Effector CD8-positive, alpha-beta T cell (primary cell): ENCODE measurements around the gene MRGPRE.

ENCODE experiments used
- DNase-seq: peaks from one replicate; lab custom pipeline; 2025; lab: John Stamatoyannopoulos, UW

MRGPRE gene

GRCh38 chr11:3196161-3197043 is 35.8 kb downstream of the MRGPRE start:
- DNase-seq: no peak

DNA sequence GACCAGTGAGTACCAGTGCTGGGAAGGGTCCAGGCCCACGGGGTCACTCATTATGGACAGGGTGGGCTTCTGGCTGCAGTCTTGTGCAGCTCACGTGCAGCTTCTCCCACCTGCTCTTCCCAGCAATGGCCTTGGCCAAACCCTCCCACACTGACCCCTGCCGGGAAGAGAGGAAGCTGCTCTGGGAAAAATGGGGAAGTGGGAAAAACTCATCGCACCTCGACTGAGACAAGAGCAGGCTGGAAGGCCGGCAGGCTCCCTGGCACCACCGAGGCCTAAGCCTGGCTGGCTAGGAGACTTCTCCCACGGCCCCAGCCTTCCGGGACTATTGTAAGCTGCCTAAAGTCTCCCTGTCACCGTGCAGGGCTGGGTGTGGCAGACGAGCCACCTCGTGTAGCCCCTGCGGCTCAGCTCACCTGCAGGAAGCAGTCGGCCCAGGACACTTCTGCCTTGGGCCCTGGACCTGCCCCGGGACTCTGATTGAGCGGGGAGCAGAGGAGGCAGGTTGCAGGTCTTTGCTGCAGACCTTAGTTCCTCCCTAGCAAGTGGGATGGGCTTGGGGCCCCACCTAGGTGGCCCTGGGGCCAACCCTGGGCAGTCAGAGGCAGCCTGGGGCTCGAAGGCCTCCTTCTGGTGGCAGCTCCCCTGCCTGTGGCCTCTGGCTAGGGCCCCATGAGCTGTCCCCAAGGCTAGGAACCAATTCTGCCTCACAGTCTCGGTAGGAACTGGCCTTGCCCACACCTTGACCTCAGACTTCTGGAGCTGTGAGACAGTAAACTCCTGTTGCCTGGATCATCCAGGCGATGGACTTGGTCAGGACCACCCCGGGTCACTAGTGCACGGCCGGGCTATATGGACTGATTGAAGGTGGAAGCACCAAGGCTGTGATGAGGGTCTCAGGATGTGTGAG is 36.7 kb downstream of the MRGPRE start:
- DNase-seq: no peak

- DNase-seq: no peak
Measured at GRCh38 chr11:3194016-3194816, 38.0 kb downstream of the MRGPRE start.

DNA sequence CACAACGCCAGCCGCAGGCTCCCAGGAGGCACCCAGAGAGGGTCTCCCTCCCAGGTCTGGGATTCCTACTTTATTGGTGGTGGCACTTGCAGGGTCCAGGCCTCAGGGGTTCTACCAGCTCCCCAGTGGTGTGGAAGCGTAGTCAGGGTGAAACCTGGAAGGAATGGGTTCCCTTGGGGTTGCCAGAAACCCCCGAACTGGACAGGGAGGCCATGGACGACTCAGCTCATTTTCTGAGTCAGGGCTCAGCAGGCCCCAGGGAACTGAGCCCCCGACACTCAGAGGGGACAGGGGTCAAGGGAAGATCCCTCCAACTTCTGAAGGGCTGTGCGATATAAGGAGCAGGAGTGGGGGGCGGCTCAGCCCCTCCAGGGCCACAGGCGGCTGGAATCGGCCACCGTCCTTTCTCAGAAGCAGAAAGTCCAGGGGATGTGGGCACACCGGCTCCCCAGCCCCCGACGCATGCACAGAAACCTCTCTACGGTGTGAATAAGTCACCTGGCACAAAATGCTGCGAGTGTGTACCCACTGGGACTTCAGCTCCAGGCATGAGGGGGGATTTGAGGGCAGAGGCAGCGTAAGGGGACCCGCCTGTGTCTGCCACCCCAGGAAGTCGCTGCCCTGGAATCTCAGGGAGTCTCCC is 38.7 kb downstream of the MRGPRE start:
- no peak for DNase-seq

DNA sequence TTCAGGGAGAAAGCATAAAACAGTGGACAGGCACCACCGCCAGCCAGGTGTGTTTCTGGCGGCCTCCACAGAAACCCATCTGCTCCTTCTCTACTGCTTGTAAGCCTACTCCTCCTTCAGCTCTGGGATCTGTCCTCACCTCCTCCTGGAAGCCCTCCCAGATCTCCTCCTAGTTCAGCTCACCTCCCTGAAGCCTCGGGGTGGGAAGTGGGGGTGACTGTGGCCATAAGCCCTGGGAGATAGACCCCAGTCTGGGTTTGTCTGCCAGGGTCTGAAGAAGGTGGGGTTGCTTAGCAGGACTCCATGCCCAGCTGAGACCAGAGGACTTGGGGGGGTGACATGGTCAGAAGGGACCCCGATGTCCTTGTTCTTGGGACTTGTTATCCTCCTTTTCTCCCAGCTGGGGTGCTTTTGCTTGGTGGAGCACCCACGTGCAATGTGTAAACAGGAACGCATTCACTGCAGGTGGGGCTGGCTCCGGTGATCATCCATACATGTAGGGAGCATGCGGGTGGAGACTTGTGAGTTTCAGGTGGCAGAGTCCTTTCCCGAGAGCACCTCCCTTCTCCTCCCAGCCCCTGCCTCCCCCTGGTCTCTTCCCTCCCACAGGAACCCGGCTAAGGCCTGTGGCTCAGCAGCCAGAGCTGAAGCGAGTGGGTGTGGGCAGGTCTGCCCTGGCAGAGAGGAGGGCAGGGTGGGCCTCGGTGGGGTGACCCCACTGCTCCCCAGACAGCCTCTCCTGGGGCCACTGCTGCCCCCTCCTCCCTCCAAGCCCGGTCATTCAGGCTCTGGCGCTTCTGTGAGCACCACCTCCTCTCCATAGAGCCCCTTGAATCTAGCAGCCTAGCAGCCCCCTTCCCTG is 39.5 kb downstream of the MRGPRE start:
- no peak for DNase-seq

DNA sequence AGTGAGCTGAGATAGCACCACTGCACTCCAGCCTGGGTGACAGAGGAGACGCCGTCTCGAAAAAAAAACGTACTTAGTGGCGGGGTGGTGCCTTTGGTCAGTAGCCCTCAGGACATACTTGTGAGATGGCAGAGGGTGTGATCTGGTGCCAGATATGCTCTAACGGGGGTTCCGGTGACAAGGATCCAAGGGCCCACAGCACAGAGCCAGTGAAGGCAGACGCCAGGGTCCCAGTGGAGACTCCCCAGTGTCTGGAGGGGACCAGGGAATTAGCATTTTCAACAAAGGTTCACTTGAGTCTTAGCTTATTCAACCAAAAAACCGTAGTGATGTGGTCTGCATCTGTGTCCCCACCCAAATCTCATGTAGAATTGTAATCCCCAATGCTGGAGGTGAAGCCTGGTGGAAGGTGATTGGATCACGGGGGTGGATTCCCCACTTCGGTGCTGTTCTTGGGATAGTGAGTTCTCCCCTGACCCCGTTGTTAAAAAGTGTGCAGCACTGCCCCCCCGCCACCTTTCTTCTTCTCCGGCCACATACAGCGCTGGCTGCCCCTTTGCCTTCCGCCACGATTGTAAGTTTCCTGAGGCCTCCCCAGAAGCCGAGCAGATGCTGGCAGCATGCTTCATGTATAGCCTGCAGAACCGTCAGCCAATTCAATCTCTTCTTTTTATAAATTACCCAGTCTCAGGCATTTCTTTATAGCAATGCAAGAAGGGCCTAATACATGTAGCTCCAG is 40.5 kb downstream of the MRGPRE start:
- no peak for DNase-seq

DNA sequence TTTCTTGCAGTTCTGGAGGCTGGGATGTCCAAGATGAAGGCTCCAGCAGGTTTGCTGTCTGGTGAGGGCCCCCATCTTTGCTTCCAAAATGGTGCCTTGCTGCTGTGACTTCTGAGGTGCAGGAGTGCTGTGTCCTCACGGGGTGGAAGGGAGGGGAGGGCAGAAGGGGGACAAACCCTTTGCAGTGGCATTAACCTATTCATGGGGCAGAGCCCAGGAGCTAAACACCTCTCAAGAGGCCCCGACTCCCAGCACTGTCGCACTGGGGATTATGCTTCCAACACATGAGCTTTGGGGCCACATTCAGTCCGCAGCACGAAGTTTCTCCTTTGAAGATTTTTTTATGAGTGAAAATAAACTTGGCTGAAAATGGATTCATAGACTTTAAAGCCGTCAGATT is 41.6 kb downstream of the MRGPRE start:
- DNase-seq: no peak

- DNase-seq: no peak
Measured at GRCh38 chr11:3189886-3190583, 42.2 kb downstream of the MRGPRE start.

- no peak for DNase-seq
Measured at GRCh38 chr11:3189196-3189843, 42.9 kb downstream of the MRGPRE start.

DNA sequence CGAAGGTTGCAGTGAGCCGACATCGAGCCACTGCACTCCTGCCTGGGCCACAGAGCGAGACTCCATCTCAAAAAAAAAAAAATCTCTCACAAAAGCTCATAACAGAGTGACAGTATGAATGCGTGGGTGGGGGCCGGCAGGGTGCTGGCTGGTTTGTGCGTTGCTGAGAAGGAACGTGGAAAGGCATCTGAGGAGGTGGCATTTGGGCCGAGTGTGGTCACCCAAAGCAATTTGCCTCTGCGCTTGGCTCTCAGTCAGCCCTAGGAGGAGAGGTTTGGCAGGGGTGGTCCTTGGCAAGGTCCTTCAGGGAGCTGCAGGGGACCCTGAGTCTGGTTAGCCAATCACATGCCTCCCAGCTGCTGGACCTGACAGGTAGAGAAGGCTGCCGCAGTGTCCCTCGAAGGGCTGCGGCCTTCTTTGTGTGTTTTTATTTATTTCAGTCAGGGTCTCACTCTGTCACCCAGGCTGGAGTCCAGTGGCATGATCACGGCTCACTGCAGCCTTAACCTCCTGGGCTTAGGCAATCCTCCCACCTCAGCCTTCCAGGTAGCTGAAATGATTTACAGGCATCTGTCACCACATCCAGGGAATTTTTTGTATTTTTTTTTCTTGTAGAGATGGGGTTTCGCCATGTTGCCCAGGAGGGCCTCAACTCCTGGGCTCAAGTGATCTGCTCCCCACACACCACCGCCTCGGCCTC is 43.6 kb downstream of the MRGPRE start:
- no peak for DNase-seq

DNA sequence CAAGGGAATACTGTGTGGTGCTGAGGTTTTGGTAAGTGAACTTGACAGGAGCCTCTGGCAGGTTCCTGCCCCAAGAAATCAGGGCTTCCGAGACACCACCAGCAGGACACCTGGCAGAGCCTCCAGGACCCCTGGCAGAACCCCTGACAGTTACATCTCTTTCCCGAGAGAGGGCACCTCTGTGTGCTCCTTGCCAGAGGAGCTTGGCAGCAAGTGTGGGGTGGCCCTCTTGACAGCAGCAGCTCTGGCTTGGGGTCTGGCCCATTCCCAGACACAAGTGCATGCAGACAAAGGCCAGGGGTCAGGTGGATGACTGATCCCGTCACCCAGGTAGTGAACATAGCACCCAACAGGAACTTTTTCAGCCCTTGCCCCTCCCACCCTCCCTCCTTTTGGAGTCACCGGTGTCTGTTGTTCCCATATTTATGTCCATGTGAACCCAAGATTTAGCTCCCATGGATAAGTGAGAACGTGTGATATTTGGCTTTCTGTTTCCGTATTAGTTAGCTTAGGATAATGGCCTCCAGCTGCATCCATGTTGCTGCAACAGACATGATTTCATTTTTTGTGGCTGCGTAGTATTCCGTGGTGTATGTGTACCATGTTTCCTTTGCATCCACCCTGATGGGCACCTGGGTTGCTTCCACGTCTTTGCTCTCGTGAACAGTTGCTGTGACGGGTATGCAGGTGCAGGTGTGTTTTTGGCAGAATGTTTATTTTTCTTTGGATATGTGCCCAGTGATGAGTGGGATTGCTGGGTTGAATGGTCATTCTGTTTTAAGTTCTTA is 45.9 kb downstream of the MRGPRE start:
- DNase-seq: no peak

DNA sequence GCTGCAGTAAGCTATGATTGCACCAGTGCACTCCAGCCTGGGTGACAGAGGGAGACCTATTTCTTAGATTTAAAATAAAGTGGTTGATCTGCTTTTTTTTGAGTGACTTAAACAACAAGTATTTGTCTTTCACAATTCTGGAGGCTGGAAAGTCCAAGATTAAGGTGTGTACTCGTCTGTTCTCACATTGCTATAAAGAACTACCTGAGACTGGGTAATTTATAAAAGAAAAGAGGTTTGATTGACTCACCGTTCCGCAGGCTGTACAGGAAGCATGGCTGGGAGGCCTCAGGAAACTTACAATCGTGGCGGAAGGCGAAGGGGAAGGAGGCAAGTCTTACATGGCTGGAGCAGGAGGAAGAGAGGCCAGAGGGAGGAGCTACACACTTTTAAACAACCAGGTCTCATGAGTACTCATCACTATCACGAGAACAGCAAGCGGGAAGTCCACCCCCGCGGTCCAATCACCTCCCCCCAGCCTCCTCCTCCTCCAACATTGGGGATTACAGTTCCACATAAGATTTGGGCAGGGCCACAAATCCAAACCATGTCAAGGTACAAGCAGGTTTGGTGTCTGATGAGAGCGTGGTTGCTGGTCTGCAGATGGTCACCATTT is 47.4 kb downstream of the MRGPRE start:
- no peak for DNase-seq

DNA sequence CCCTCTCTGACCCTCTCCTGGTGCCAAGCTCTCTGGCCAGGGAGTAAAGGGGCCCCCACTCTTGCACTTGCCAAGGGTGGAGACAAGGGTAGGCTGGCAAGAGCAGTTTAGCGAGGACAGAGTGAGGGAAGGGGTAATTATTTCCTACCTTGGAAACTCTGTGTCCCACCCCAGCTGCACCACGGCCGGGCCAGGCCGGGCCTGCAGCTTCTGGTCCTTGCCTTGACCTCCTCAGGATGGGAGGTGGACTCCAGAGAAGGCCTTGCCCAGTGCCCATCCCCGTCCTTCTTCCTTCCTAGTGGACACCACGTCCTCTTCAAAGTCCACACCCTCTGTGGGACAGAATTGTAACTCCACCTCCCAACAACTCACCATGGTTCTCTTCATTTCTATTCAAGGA is 48.7 kb downstream of the MRGPRE start:
- no peak for DNase-seq

DNA sequence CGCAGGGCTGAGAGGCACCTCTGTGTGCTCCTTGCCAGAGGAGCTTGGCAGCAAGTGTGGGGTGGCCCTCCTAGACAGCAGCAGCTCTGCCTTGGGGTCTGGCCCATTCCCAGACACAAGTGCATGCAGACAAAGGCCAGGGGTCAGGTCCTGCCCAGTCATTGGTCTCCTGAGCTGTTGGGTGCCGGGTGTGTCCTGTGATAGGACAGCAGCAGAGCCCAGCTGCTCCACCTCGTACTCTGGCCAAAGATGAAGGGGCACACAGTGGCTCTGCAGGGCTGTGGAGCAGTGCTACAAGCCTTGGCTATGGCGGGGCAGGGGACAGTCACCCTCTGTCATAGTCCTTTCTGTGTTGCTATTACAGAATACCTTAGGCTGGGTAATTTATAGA is 49.8 kb downstream of the MRGPRE start:
- DNase-seq: no peak

DNA sequence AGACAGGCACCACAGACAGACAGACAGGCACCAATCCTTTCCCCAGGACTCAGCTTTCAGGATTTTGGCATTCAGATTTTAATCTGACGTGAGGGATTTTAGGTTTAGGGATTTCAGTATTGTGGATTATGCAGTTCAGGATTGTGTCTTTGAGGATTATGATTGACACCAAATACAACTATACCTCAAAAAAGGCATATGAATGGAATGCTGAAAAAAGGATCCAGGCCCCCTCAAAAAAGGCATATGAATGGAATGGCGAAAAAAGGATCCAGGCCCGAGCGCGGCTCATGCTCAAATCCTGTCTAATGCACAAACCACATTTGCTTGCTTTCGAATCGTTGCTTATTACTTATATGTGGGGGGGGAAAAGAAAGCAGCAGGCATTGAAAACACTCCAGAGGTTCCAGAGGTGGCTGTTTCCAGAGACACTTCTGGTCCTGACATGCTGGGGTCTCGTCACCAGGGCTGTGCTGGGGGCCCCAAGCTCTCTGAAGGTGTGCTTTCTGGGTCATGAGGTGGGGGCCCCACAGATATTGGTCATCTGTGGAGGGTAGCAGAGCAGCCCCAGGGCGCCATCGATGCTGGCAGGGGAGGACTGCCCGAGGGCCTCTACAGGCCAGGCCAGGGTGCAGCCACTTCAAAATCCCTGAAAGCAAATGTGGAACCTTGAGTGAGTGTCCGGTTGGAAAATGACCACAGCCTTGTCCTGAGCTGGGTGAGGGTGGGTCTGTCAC is 50.3 kb downstream of the MRGPRE start:
- DNase-seq: no peak

DNA sequence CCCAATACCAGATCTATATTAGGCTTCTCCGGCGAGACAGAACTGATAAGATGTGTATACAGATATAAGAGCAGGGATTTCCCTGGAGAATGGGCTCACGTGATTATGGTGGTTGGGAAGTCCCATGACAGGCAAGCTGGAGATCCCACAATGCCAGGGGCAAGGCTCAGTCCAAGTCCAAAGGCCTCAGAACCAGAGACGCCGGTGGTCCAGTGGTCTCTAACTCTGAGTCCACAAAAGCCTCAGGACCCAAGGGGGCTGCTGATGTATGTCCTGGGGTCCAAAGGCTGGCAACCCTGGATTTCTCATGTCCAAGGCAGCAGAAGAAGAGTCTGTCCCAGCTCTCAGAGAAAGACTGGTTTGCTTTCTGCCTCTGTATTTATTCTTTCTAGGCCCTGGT is 51.3 kb downstream of the MRGPRE start:
- no peak for DNase-seq
